Esophagus muscularis mucosa (tissue), 4 donors: Measurements from ENCODE around the gene DNAJC21.

Experiments used
- EP300 ChIP-seq: sonication (generic); formaldehyde crosslinking; IDR thresholded peaks from one replicate; pipeline ENCODE4 v1.6.1; 2017; ENCODE audit warnings: antibody characterized with exemption
- POLR2A ChIP-seq: fragments of 450-650 bp; IDR thresholded peaks from one replicate; pipeline ENCODE4 v1.6.1; 2017; ENCODE audit warnings: antibody characterized with exemption, moderate library complexity, mild to moderate bottlenecking, low read depth
- POLR2AphosphoS5 ChIP-seq, 2 donors: sonication (generic); formaldehyde crosslinking; IDR thresholded peaks; one replicate each; pipeline ENCODE4 v1.6.1; 2017; ENCODE audit warnings: antibody characterized with exemption in 2 of 2
- TF ChIP-seq, protein P1 (sequence below), 3 experiments: fragments of 200-600 bp in 2 of 3; fragments of 450-650 bp in 1 of 3; sonication (generic) in 2 of 3; IDR thresholded peaks; one replicate each; pipeline ENCODE4 v1.5.1; 2017 to 2019; ENCODE audit warnings: antibody characterized with exemption in 3 of 3, mild to moderate bottlenecking in 2 of 3, moderate library complexity in 1 of 3

- TF ChIP-seq POLR2A: no peak
- TF ChIP-seq, protein P1, sequence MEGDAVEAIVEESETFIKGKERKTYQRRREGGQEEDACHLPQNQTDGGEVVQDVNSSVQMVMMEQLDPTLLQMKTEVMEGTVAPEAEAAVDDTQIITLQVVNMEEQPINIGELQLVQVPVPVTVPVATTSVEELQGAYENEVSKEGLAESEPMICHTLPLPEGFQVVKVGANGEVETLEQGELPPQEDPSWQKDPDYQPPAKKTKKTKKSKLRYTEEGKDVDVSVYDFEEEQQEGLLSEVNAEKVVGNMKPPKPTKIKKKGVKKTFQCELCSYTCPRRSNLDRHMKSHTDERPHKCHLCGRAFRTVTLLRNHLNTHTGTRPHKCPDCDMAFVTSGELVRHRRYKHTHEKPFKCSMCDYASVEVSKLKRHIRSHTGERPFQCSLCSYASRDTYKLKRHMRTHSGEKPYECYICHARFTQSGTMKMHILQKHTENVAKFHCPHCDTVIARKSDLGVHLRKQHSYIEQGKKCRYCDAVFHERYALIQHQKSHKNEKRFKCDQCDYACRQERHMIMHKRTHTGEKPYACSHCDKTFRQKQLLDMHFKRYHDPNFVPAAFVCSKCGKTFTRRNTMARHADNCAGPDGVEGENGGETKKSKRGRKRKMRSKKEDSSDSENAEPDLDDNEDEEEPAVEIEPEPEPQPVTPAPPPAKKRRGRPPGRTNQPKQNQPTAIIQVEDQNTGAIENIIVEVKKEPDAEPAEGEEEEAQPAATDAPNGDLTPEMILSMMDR (IDR thresholded peaks at IDR 0.05): no peak
- TF ChIP-seq POLR2AphosphoS5 (IDR thresholded peaks at IDR 0.05): no peak
- no peak for TF ChIP-seq EP300
Measured at GRCh38 chr5:34881246-34881645, 48.1 kb upstream of the DNAJC21 start.
